Thoracic aorta (tissue), 2 donors: ENCODE results near the gene UPK1A. TPM values are rescaled to one million over a fixed set of nuclear protein-coding genes. Genes with fewer than 3 reads are reported as not detected.

Experiments used
- ATAC-seq: fragments of 150-250 bp; one replicate; pipeline ENCODE4 v1.8.0; 2017; ENCODE audit warnings: low read depth; ENCODE audit not compliant: insufficient number of reproducible peaks, low FRiP score
- DNase-seq: peaks from one replicate; pipeline ENCODE4 v3.0.0-alpha.2; 2020; ENCODE audit warnings: low spot score
- H3K27ac ChIP-seq, 2 donors: fragments of 200-600 bp; sonication (generic); 1 replicate in 1 of 2; 2 replicates in 1 of 2; pipeline ENCODE4 v1.5.1; 2016; ENCODE audit warnings: mild to moderate bottlenecking in 2 of 2, moderate library complexity in 2 of 2
- H3K27me3 ChIP-seq: fragments of 200-600 bp; sonication (generic); replicated peaks from 2 replicates; pipeline ENCODE4 v1.6.0; 2016; ENCODE audit warnings: mild to moderate bottlenecking; ENCODE audit not compliant: insufficient read depth
- H3K36me3 ChIP-seq: fragments of 200-600 bp; sonication (generic); one replicate; pipeline ENCODE4 v1.5.1; 2016
- H3K4me1 ChIP-seq, 2 donors: fragments of 200-600 bp; sonication (generic); 1 replicate in 1 of 2; 2 replicates in 1 of 2; pipeline versions ENCODE4 v1.5.1 to v1.6.0; 2016; ENCODE audit warnings: low read depth in 2 of 2, mild to moderate bottlenecking in 1 of 2; ENCODE audit not compliant: control insufficient read depth in 1 of 2
- H3K4me3 ChIP-seq: fragments of 200-600 bp; sonication (generic); 2 replicates; pipeline ENCODE4 v1.5.1; 2016; ENCODE audit warnings: mild to moderate bottlenecking
- H3K9me3 ChIP-seq: fragments of 200-600 bp; sonication (generic); 2 replicates; pipeline ENCODE4 v1.5.1; 2016
- total RNA-seq, 2 donors: library from RNA; depleted of rRNA; stranded (reverse); fragments of >200 nt; gene quantifications; one replicate each; pipeline versions ENCODE4 v1.1.0 to v1.2.3, GENCODE V29; 2016
- TF ChIP-seq, protein P1 (sequence below): fragments of 200-600 bp; sonication (generic); IDR thresholded peaks from one replicate; pipeline ENCODE4 v1.5.1; 2019; ENCODE audit warnings: antibody characterized with exemption

The UPK1A gene
- total RNA-seq, 2 donors from 2014 or later: not detected

DNA sequence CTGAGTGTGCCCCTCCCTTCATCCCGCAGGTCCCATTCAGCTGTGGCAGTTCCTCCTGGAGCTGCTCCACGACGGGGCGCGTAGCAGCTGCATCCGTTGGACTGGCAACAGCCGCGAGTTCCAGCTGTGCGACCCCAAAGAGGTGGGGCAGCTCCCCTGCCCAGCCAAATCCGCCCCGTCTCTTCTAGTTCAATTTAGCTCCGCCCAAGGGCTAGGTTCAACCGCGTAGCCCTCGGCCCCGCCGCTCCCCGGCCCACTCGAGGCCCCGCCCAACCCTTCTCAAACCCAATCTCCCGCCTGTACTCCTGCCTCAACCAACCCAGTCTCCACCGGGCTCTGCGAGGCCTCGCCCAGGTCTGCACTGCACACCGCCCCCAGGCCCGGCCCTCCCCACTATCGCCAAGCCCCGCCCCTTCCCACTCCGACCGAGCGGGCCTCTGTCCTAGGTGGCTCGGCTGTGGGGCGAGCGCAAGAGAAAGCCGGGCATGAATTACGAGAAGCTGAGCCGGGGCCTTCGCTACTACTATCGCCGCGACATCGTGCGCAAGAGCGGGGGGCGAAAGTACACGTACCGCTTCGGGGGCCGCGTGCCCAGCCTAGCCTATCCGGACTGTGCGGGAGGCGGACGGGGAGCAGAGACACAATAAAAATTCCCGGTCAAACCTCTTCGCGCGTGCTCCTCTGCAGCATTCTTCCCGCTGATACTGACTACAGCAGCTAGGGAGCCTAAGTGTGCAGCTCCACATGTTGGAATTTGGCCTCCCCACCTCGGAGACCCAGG, 21.9 kb upstream of the UPK1A start:
- H3K4me1 ChIP-seq: peaks cover 8 to 28% of the 10 kb centered on the region in 2 donors
- DNase-seq (peak; percentile 90), ATAC-seq (peak; percentile 75)
- TF ChIP-seq, protein P1, sequence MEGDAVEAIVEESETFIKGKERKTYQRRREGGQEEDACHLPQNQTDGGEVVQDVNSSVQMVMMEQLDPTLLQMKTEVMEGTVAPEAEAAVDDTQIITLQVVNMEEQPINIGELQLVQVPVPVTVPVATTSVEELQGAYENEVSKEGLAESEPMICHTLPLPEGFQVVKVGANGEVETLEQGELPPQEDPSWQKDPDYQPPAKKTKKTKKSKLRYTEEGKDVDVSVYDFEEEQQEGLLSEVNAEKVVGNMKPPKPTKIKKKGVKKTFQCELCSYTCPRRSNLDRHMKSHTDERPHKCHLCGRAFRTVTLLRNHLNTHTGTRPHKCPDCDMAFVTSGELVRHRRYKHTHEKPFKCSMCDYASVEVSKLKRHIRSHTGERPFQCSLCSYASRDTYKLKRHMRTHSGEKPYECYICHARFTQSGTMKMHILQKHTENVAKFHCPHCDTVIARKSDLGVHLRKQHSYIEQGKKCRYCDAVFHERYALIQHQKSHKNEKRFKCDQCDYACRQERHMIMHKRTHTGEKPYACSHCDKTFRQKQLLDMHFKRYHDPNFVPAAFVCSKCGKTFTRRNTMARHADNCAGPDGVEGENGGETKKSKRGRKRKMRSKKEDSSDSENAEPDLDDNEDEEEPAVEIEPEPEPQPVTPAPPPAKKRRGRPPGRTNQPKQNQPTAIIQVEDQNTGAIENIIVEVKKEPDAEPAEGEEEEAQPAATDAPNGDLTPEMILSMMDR: no peak
- H3K27ac ChIP-seq: peak overlapping the region; percentile 76 to 88
- H3K4me3 ChIP-seq: peak overlapping the region; percentile 86
- no peaks in the 10 kb centered on the region for H3K27me3 ChIP-seq
- no peaks in the 10 kb centered on the region for H3K36me3 ChIP-seq
- no peaks in the 10 kb centered on the region for H3K9me3 ChIP-seq

DNA sequence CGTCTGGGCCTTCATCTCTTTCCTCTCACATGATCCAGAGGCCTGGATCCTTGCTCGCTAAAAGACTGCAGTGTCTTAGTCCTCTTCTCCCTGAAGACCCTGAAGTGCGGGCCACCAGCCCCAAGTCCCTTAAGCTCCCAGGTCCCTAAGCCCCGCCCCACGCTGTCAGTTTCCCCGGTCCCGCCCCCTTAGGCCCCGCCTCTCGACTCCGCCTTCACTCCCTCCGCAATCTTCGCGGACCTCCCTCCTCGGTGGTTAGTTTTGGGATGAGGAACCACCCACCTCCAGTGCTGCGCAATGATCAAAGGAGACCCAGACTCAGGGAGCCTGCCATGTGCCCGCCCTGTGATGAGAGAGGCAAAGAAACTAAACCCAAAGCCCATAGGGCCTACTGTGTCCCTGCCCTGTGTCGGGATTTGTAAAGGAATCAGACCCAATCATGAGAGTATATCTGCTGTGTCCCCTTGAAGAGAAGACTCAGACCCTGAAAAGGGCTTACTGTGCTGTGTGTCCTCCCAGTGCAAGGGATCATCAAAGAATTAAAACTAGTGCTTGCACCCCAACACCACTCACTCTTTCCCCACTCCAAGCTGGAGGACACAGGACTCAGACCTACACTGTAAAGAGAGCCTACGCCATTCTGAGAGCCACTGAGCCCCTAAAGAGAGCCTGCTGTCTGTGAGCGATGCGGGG, 21.2 kb upstream of the UPK1A start:
- peak overlapping the region; percentile 86 for H3K4me3 ChIP-seq
- peak; percentile 68 for DNase-seq
- ATAC-seq: peak; percentile 58
- peak overlapping the region; percentile 76 to 88 for H3K27ac ChIP-seq
- H3K36me3 ChIP-seq: no peaks in the 10 kb centered on the region
- H3K27me3 ChIP-seq: no peaks in the 10 kb centered on the region
- TF ChIP-seq, protein P1: no peak
- H3K9me3 ChIP-seq: no peaks in the 10 kb centered on the region
- peaks cover 9 to 35% of the 10 kb centered on the region in 2 donors for H3K4me1 ChIP-seq

DNA sequence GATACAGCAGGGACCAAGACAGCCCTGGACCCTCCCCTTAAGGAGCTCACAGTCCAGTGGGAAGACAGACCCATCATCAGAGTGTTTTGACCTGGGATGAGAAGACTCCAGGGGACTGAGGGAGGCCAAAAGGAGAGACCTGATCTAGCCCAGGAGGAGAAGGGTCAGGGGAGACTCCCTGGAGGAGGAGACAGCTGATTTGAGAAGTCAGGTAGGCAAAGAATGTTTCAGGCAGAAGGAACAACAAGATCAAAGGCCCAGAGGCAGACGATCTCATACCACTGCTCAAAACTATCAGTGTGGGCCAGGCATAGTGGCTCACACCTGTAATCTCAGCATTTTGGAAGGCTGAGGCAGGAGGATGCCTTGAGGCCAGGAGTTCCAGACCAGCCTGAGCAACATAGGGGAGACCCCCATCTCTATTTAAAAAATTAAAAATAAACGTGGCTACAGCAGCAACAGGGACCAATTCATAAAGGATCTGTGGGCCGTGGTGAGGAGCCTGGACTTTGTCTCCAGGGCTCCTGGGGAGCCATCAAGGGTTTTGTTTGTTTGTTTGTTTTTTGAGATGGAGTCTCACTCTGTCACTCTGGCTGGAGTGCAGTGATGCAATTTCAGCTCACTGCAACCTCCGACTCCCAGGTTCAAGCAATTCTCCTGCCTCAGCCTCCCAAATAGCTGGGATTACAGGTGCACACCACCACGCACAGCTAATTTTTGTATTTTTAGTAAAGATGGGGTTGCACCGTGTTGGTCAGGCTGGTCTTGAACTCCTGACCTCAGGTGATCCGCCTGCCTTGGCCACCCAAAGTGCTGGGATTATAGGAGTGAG, 20.4 kb upstream of the UPK1A start:
- no peaks in the 10 kb centered on the region for H3K9me3 ChIP-seq
- no peak for ATAC-seq
- no peaks in the 10 kb centered on the region for H3K36me3 ChIP-seq
- no peak overlapping the region for H3K4me3 ChIP-seq
- no peak for DNase-seq
- peak overlapping the region in 1 of 2 donors; percentile 88 for H3K27ac ChIP-seq
- no peaks in the 10 kb centered on the region for H3K27me3 ChIP-seq
- TF ChIP-seq, protein P1: no peak
- H3K4me1 ChIP-seq: peaks cover 9 to 41% of the 10 kb centered on the region in 2 donors

DNA sequence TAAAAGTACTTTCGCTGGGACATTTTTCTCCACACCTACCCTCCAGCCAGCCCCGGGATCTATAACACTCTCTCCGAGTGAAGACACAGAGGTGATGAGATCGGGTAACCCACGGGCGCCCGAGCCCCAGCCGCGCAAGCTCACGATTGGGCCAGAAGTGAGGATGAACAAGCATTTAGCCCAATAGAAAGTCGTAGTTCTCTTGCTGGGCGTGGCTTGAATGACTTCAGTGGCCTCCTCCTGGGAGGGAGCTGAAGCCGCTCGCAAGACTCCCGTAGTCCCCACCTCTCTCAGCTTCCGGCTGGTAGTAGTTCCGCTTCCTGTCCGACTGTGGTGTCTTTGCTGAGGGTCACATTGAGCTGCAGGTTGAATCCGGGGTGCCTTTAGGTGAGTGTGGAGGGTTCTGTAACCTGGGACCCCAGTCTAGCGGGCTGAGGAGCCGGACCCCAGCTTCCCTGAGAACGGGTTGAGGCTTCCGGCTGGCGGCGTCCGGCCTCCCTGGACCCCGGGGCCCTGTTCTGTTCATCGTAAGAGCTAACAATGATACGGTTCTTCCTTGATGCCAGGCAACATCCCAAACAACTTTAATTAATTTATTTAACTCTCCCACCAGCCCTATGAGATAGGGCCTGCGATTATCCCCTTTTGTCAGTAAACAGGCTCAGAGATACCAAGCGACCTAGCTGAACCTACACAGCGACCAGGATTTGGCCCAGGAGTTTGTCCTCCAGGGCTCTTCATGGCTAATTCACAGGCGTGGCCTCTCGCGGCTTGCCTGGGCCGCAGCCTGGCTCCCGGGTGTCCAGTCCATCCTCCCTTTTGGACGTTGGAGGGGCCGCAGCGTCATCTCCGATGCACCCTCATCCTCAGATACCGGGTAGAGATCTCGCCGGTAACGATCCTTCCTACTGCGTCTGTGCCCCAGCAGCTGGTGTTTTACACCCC, 18.0 kb upstream of the UPK1A start, which contains the start of gene COX6B1:
Gene COX6B1 (plus strand): TSS at position 307 of the 945 bp plus-strand sequence. CDS start 2,921 bp downstream, outside the sequence.
- peak within 1 kb of the TSS; percentile 88 for H3K4me3 ChIP-seq
- peak; percentile 85 for DNase-seq
- TF ChIP-seq, protein P1: no peak
- ATAC-seq: peak; percentile 84
- H3K27me3 ChIP-seq: no peaks in the 10 kb centered on the region
- H3K36me3 ChIP-seq: peaks cover 7% of the 10 kb centered on the region
- H3K27ac ChIP-seq: peak within 1 kb of the TSS; percentile 58 to 70
- no peaks in the 10 kb centered on the region for H3K9me3 ChIP-seq
- H3K4me1 ChIP-seq: peaks cover 9 to 33% of the 10 kb centered on the region in 2 donors
